Transverse colon (tissue), 4 donors: ENCODE measurements around the gene UBE2U. TPM values are rescaled to one million over a fixed set of nuclear protein-coding genes. Genes with fewer than 3 reads are reported as not detected.
A peak's percentile ranks its signal among the peaks of the same experiment; 100 is the strongest.

Experiments used
- DNase-seq: peaks from one replicate; pipeline ENCODE4 v3.0.0-alpha.2; 2019
- H3K27ac ChIP-seq, 4 donors: fragments of 200-600 bp; sonication (generic); 2 replicates each; pipeline ENCODE4 v1.5.1; 2016 to 2018; ENCODE audit warnings: inconsistent platforms in 4 of 4
- H3K27me3 ChIP-seq: fragments of 200-600 bp; sonication (generic); 2 replicates; pipeline ENCODE4 v1.5.1; 2017; ENCODE audit warnings: inconsistent platforms
- H3K36me3 ChIP-seq, 4 donors: fragments of 200-600 bp; sonication (generic); 2 replicates each; pipeline ENCODE4 v1.5.1; 2017 to 2019; ENCODE audit warnings: inconsistent platforms in 4 of 4
- H3K4me1 ChIP-seq, 4 donors: fragments of 200-600 bp; sonication (generic); 2 replicates each; pipeline ENCODE4 v1.5.1; 2017 to 2020; ENCODE audit warnings: inconsistent platforms in 4 of 4
- H3K4me3 ChIP-seq, 4 donors: fragments of 200-600 bp; sonication (generic); 1 replicate in 1 of 4; 2 replicates in 3 of 4; pipeline versions ENCODE4 v1.5.1 to v1.6.1; 2017 to 2019; ENCODE audit warnings: inconsistent platforms in 4 of 4
- H3K9me3 ChIP-seq, 2 donors: fragments of 200-600 bp; sonication (generic); 2 replicates each; pipeline ENCODE4 v1.5.1; 2017 to 2019; ENCODE audit warnings: inconsistent platforms in 2 of 2
- CTCF ChIP-seq, 5 experiments: fragments of 200-600 bp in 3 of 5; fragments of 450-650 bp in 2 of 5; sonication (generic) in 3 of 5; IDR thresholded peaks; 1 replicate in 2 of 5; 2 replicates in 3 of 5; pipeline ENCODE4 v1.5.1; 2016 to 2017; ENCODE audit warnings: antibody characterized with exemption in 5 of 5, inconsistent platforms in 3 of 5, mild to moderate bottlenecking in 2 of 5, moderate library complexity in 1 of 5
- EP300 ChIP-seq: sonication (generic); formaldehyde crosslinking; IDR thresholded peaks from one replicate; pipeline ENCODE4 v1.6.1; 2017; ENCODE audit warnings: antibody characterized with exemption, low read depth
- POLR2A ChIP-seq: fragments of 450-650 bp; IDR thresholded peaks from one replicate; pipeline ENCODE4 v1.6.1; 2016; ENCODE audit warnings: antibody characterized with exemption, mild to moderate bottlenecking, moderate library complexity
- POLR2AphosphoS5 ChIP-seq, 3 donors: sonication (generic); formaldehyde crosslinking; IDR thresholded peaks; one replicate each; pipeline ENCODE4 v1.6.1; 2016; ENCODE audit warnings: antibody characterized with exemption in 3 of 3
- WGBS, 2 donors: methylation state at CpG; one replicate each; pipeline ENCODE4 v1.1.5; 2018; ENCODE audit warnings: low coverage in 1 of 2; 5-methylcytosine and 5-hydroxymethylcytosine counted together
- in situ Hi-C, 4 donors: fragments of 200-750 bp; cut with MboI; loops; one replicate each; pipeline versions ENCODE4 v1.15.0 to v1.15.1; 2017; ENCODE audit warnings: low sequenced_read_pairs in 3 of 4, low pct_ligation_motif_present in 1 of 4, low pct_unique_long_range_greater_than_20kb in 1 of 4
- intact Hi-C: fragments of 100-400 bp; cut with DNase I; formaldehyde crosslinking; loops from one replicate; pipeline ENCODE4 v1.15.1; 2023; ENCODE audit warnings: low total_unique reads
- total RNA-seq, 4 donors: library from RNA; depleted of rRNA; stranded (reverse); fragments of >200 nt; gene quantifications; one replicate each; pipeline ENCODE4 v1.1.0, GENCODE V29; 2016

Gene UBE2U
- total RNA-seq, 4 donors from 2014 or later, result not detected

- TF ChIP-seq POLR2A (no peak), EP300 (no peak), CTCF (IDR thresholded peaks at IDR 0.05) (no peak), POLR2AphosphoS5 (IDR thresholded peaks at IDR 0.05) (no peak)
- WGBS, 2 donors, result 41 to 70% methylated on average over 1 to 2 of the region's 2 CpGs
- in situ Hi-C loops (no loop called here), intact Hi-C loops (no loop called here)
- H3K9me3 ChIP-seq, result no peaks in the 10 kb centered on the region
- H3K27me3 ChIP-seq, result no peaks in the 10 kb centered on the region
- H3K4me3 ChIP-seq, result no peak overlapping the region
- DNase-seq, result no peak
- H3K4me1 ChIP-seq, result peaks cover 0 to 10% (median 4%) of the 10 kb centered on the region in 4 donors
- H3K36me3 ChIP-seq, result no peaks in the 10 kb centered on the region
- no peak overlapping the region for H3K27ac ChIP-seq
Measured at GRCh38 chr1:64167176-64167575, 36.2 kb upstream of the UBE2U start.

GRCh38 chr1:64171246-64171645 is 32.2 kb upstream of the UBE2U start:
- Histone ChIP-seq H3K9me3 (no peaks in the 10 kb centered on the region), H3K4me3 (no peak overlapping the region), H3K4me1 (peaks cover 0 to 22% (median 13%) of the 10 kb centered on the region in 4 donors), H3K27ac (no peak overlapping the region), H3K36me3 (no peaks in the 10 kb centered on the region), H3K27me3 (no peaks in the 10 kb centered on the region)
- DNase-seq, result no peak
- TF ChIP-seq POLR2AphosphoS5 (IDR thresholded peaks at IDR 0.05) (no peak), POLR2A (no peak), CTCF (IDR thresholded peaks at IDR 0.05) (no peak), EP300 (no peak)
- intact Hi-C loops, result no loop called here
- in situ Hi-C loops, result no loop called here
- 92% methylated on average over 1 of the region's 1 CpG; no CpG with 5 or more reads in 1 of the 2 donors for WGBS, 2 donors

- TF ChIP-seq POLR2A (no peak), POLR2AphosphoS5 (IDR thresholded peaks at IDR 0.05) (no peak), CTCF (IDR thresholded peaks at IDR 0.05) (no peak), EP300 (no peak)
- H3K27me3 ChIP-seq, result no peaks in the 10 kb centered on the region
- H3K9me3 ChIP-seq, result no peaks in the 10 kb centered on the region
- peaks cover 0 to 22% (median 13%) of the 10 kb centered on the region in 4 donors for H3K4me1 ChIP-seq
- H3K27ac ChIP-seq, result peak overlapping the region in 2 of 4 donors; percentile 8 to 14
- H3K36me3 ChIP-seq, result no peaks in the 10 kb centered on the region
- intact Hi-C loops, result loop anchor here (2.0 kb wide), 1 partner anchor 65 kb away; no protein-coding TSS in a partner anchor
- in situ Hi-C loops, result no loop called here
- no peak overlapping the region for H3K4me3 ChIP-seq
- WGBS, 2 donors, result 21 to 35% methylated on average over 3 of the region's 3 CpGs
- no peak for DNase-seq
Measured at GRCh38 chr1:64171797-64172281, 31.6 kb upstream of the UBE2U start.

- Histone ChIP-seq H3K4me3 (no peak overlapping the region), H3K27me3 (no peaks in the 10 kb centered on the region), H3K27ac (peak overlapping the region in 2 of 4 donors; percentile 8 to 10), H3K36me3 (no peaks in the 10 kb centered on the region), H3K9me3 (no peaks in the 10 kb centered on the region), H3K4me1 (peaks cover 0 to 22% (median 13%) of the 10 kb centered on the region in 4 donors)
- intact Hi-C loops (loop anchor here (2.0 kb wide), 1 partner anchor 66 kb away; no protein-coding TSS in a partner anchor), in situ Hi-C loops (no loop called here)
- TF ChIP-seq CTCF (IDR thresholded peaks at IDR 0.05) (no peak), POLR2A (no peak), EP300 (no peak), POLR2AphosphoS5 (IDR thresholded peaks at IDR 0.05) (no peak)
- no peak for DNase-seq
- 14 to 22% methylated on average over 3 of the region's 3 CpGs for WGBS, 2 donors
Measured at GRCh38 chr1:64172458-64172983, 30.9 kb upstream of the UBE2U start.
